CD4-positive, CD25-positive, alpha-beta regulatory T cell (primary cell): ENCODE data around the gene CCT7. TPM values are rescaled to one million over a fixed set of nuclear protein-coding genes. Genes with fewer than 3 reads are reported as not detected.

ENCODE experiments used
- ATAC-seq, 2 donors: fragments of 150-1000 bp; cut with Tn5 transposase; one replicate each; pipeline ENCODE4 v1.10.0; 2021; ENCODE audit warnings: low read depth in 2 of 2, moderate number of reproducible peaks in 2 of 2, moderate library complexity in 1 of 2
- DNase-seq, 3 donors: peaks; one replicate each; pipeline versions ENCODE4 v3.0.0 to v3.0.0-alpha.2; 2012 to 2022; ENCODE audit warnings: mixed read lengths in 1 of 3
- H3K27ac ChIP-seq: one replicate; pipeline ENCODE4 v1.7.0; 2013; ENCODE audit warnings: mild to moderate bottlenecking, low read length; ENCODE audit not compliant: insufficient read depth, poor library complexity, severe bottlenecking
- H3K27me3 ChIP-seq: one replicate; pipeline ENCODE4 v1.7.0; 2013; ENCODE audit warnings: low read length; ENCODE audit not compliant: control insufficient read depth, insufficient read depth
- H3K36me3 ChIP-seq: one replicate; pipeline ENCODE4 v1.7.0; 2013; ENCODE audit warnings: mild to moderate bottlenecking, low read length, moderate library complexity; ENCODE audit not compliant: control insufficient read depth, insufficient read depth
- H3K4me1 ChIP-seq: 2 replicates; pipeline ENCODE4 v1.7.0; 2013; ENCODE audit warnings: mild to moderate bottlenecking, low read length; ENCODE audit not compliant: insufficient read depth, control insufficient read depth, poor library complexity, severe bottlenecking
- H3K4me3 ChIP-seq: one replicate; pipeline ENCODE4 v1.7.0; 2013; ENCODE audit warnings: low read depth, mild to moderate bottlenecking, low read length, moderate library complexity
- H3K9me3 ChIP-seq, 2 experiments: 1 replicate in 1 of 2; 2 replicates in 1 of 2; pipeline ENCODE4 v1.7.0; 2013; ENCODE audit warnings: low read length in 2 of 2, mild to moderate bottlenecking in 1 of 2, moderate library complexity in 1 of 2; ENCODE audit not compliant: control insufficient read depth in 2 of 2
- H3K27ac Mint-ChIP-seq, 3 donors: one replicate each; pipeline ENCODE4 v1.8.0; 2020 to 2022; ENCODE audit warnings: mild to moderate bottlenecking in 3 of 3, mixed read lengths in 3 of 3, moderate library complexity in 2 of 3
- H3K27me3 Mint-ChIP-seq: one replicate; pipeline ENCODE4 v1.8.0; 2022; ENCODE audit warnings: mild to moderate bottlenecking, mixed read lengths
- H3K36me3 Mint-ChIP-seq: one replicate; pipeline ENCODE4 v1.8.0; 2020; ENCODE audit warnings: mixed read lengths
- H3K4me1 Mint-ChIP-seq, 4 donors: one replicate each; pipeline ENCODE4 v1.8.0; 2020 to 2022; ENCODE audit warnings: mixed read lengths in 4 of 4, mild to moderate bottlenecking in 1 of 4
- H3K4me3 Mint-ChIP-seq, 4 donors: one replicate each; pipeline ENCODE4 v1.8.0; 2020 to 2022; ENCODE audit warnings: mild to moderate bottlenecking in 4 of 4, mixed read lengths in 4 of 4, moderate library complexity in 3 of 4
- H3K9me3 Mint-ChIP-seq, 7 donors: one replicate each; pipeline ENCODE4 v1.8.0; 2020 to 2022; ENCODE audit warnings: mixed read lengths in 7 of 7, mild to moderate bottlenecking in 3 of 7, moderate library complexity in 2 of 7
- polyA plus RNA-seq, 4 donors: library from polyadenylated mRNA; unstranded; fragments of 300-500 nt; fragmentation: Illumina TruSeq; gene quantifications; one replicate each; pipeline ENCODE4 v1.2.3, GENCODE V29; 2021
- total RNA-seq: library from RNA; stranded (reverse); gene quantifications from one replicate; pipeline ENCODE4 v1.2.3, GENCODE V29; 2022

The CCT7 gene
- total and polyA plus RNA-seq, 5 donors from 2014 or later, result 114 to 287 (median 275) TPM

GRCh38 chr2:73215254-73215653 lies 18.9 kb upstream of the CCT7 start:
- H3K4me1 Mint-ChIP-seq, result peaks cover 17 to 43% (median 27%) of the 10 kb centered on the region in 4 donors
- peak overlapping the region; percentile 94 to 97 (median 96) for H3K27ac Mint-ChIP-seq
- ATAC-seq (no peak), DNase-seq (no peak)
- Histone ChIP-seq H3K4me1 (peaks cover 22% of the 10 kb centered on the region), H3K9me3 (no peaks in the 10 kb centered on the region), H3K27me3 (no peaks in the 10 kb centered on the region), H3K4me3 (no peak overlapping the region), H3K36me3 (peaks cover 8% of the 10 kb centered on the region), H3K27ac (no peak overlapping the region)
- H3K36me3 Mint-ChIP-seq, result peaks cover 7% of the 10 kb centered on the region
- H3K9me3 Mint-ChIP-seq, result no peaks in the 10 kb centered on the region
- peak overlapping the region; percentile 89 to 93 (median 92) for H3K4me3 Mint-ChIP-seq
- peaks cover under 1% of the 10 kb centered on the region for H3K27me3 Mint-ChIP-seq

DNA sequence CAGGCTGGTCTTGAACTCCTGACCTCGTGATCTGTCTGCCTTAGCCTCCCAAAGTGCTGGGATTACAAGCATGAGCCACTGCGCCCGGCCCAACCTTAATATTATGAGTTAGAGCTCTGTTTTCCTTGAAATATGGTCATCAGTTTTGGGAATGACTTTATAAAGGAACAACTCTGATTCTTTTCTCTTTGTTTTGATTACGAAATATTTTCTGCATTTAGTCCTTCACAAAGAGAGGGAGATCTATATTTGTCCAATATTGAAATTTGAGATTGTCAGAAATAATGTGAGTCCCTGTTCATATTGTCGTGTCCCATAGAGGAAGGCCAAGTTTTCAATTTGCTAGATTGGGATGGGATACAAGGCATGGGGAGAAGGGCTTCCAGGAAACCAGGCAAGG lies 16.9 kb upstream of the CCT7 start:
- Mint-ChIP-seq H3K27ac (peak overlapping the region in 1 of 3 donors; percentile 32), H3K27me3 (no peaks in the 10 kb centered on the region), H3K4me1 (peaks cover 17 to 43% (median 27%) of the 10 kb centered on the region in 4 donors), H3K9me3 (no peaks in the 10 kb centered on the region), H3K36me3 (peaks cover 16% of the 10 kb centered on the region), H3K4me3 (peak overlapping the region in 3 of 4 donors; percentile 41 to 68 (median 44))
- Histone ChIP-seq H3K36me3 (peaks cover 27% of the 10 kb centered on the region), H3K27ac (no peak overlapping the region), H3K27me3 (no peaks in the 10 kb centered on the region), H3K4me3 (no peak overlapping the region), H3K9me3 (no peaks in the 10 kb centered on the region), H3K4me1 (peaks cover 22% of the 10 kb centered on the region)
- DNase-seq (no peak), ATAC-seq (no peak)

DNA sequence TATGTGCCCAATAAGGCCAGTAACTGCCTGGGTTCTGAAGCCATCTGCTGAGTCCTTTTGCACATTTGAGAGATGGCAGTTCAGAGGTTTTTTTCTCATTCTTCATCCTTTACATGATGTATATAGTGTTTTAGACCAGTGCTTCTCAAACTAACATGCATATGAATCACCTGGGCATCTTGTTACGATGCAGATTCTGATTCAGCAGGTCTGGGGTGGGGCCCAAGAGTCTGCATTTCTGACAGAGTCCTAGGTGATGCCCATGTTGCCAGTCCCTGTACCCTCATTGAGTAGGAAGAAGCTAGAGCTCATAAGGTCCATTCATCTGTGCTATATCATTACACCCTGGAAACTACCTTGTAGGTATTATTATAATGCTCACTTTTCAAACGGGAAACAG lies 16.3 kb upstream of the CCT7 start:
- Mint-ChIP-seq H3K4me1 (peaks cover 16 to 37% (median 23%) of the 10 kb centered on the region in 4 donors), H3K27me3 (no peaks in the 10 kb centered on the region), H3K27ac (no peak overlapping the region), H3K4me3 (peak overlapping the region in 1 of 4 donors; percentile 9), H3K9me3 (no peaks in the 10 kb centered on the region), H3K36me3 (peaks cover 22% of the 10 kb centered on the region)
- no peaks in the 10 kb centered on the region for H3K9me3 ChIP-seq
- peaks cover 34% of the 10 kb centered on the region for H3K36me3 ChIP-seq
- H3K4me3 ChIP-seq, result no peak overlapping the region
- no peak for DNase-seq
- ATAC-seq, result no peak
- H3K4me1 ChIP-seq, result peaks cover 16% of the 10 kb centered on the region
- no peaks in the 10 kb centered on the region for H3K27me3 ChIP-seq
- no peak overlapping the region for H3K27ac ChIP-seq

- no peak for DNase-seq
Observed at GRCh38 chr2:73218298-73218697, 15.8 kb upstream of the CCT7 start.

DNA sequence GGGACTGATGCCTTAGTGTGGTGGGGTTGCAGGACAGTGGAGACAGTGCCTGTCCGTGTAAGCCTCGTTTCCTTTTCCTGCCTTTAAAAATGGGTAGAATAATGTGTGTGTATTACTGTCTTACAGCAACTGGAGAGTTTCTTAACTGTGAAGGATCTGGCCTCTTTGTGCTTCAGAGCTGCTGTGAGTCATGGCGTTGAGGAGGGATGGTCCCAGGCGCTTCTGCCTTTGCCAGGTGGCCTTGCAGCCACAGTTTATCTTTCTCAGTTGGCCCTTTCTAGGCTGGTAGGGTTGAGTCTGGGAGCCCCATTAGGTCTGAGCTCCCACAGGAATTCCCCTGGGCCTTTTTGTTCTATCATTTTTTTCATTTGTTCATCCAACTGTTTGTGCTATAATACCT lies 10.3 kb upstream of the CCT7 start:
- Mint-ChIP-seq H3K4me1 (no peaks in the 10 kb centered on the region), H3K27ac (no peak overlapping the region), H3K36me3 (peaks cover 22% of the 10 kb centered on the region), H3K9me3 (no peaks in the 10 kb centered on the region), H3K27me3 (no peaks in the 10 kb centered on the region), H3K4me3 (no peak overlapping the region)
- no peaks in the 10 kb centered on the region for H3K4me1 ChIP-seq
- H3K27ac ChIP-seq, result no peak overlapping the region
- ATAC-seq (no peak), DNase-seq (no peak)
- H3K9me3 ChIP-seq, result no peaks in the 10 kb centered on the region
- no peaks in the 10 kb centered on the region for H3K27me3 ChIP-seq
- no peak overlapping the region for H3K4me3 ChIP-seq
- H3K36me3 ChIP-seq, result peaks cover 47% of the 10 kb centered on the region

More at GRCh38 chr2:73218298-73218697, 15.8 kb upstream of the CCT7 start:
- Histone ChIP-seq H3K4me1 (peaks cover 11% of the 10 kb centered on the region), H3K27ac (no peak overlapping the region), H3K27me3 (no peaks in the 10 kb centered on the region), H3K9me3 (no peaks in the 10 kb centered on the region), H3K4me3 (no peak overlapping the region), H3K36me3 (peaks cover 38% of the 10 kb centered on the region)
- Mint-ChIP-seq H3K27ac (no peak overlapping the region), H3K27me3 (no peaks in the 10 kb centered on the region), H3K4me1 (peaks cover 14 to 33% (median 22%) of the 10 kb centered on the region in 4 donors), H3K36me3 (peaks cover 22% of the 10 kb centered on the region), H3K4me3 (peak overlapping the region in 1 of 4 donors; percentile 9), H3K9me3 (no peaks in the 10 kb centered on the region)
- no peak for ATAC-seq

DNA sequence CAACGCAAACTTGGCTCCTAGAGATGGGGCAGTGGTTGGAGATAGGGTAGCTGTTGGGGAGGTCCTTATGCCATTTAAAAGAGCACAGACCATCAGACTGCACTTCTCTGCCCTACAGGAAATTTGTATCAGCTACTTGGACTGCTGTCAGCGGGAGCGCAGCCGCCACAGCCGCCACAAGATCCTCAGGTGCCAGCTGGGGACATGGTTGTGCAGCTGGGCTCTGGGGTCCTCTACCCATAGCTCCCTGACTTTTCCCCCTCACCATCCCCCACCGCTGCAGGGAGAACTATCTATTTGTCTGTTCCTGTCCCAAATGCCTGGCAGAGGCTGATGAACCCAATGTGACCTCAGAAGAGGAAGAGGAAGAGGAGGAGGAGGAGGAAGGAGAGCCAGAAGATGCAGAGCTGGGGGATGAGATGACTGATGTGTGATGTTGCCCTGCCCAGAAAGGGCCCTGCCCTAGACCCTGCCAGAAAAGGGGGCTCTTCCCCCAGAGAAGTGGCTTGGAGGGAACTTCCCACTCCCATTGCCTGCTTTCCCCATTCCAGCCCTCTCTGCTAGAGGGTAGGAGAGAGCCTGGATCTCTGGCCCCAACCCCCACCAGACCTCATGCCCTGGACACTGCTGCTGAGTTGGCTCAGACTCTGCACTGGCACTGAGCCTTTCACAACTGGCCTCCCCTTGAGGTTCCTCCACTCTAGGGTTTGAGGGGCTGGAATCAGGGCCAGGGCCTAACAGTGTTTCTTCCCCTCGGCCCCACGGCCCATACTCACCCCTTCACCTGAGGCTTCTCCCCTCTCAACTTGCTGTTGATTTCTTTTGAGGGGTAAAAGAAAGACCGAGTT lies 8.4 kb upstream of the CCT7 start:
- no peaks in the 10 kb centered on the region for H3K27me3 Mint-ChIP-seq
- Histone ChIP-seq H3K27ac (no peak overlapping the region), H3K4me3 (no peak overlapping the region), H3K4me1 (no peaks in the 10 kb centered on the region), H3K9me3 (no peaks in the 10 kb centered on the region), H3K27me3 (no peaks in the 10 kb centered on the region), H3K36me3 (peaks cover 36% of the 10 kb centered on the region)
- no peak for DNase-seq
- no peaks in the 10 kb centered on the region for H3K9me3 Mint-ChIP-seq
- ATAC-seq, result no peak
- H3K27ac Mint-ChIP-seq, result peak overlapping the region in 1 of 3 donors; percentile 63
- H3K4me3 Mint-ChIP-seq, result peak overlapping the region in 1 of 4 donors; percentile 84
- peaks cover 18% of the 10 kb centered on the region for H3K36me3 Mint-ChIP-seq
- peaks cover 0 to 3% (median 0%) of the 10 kb centered on the region in 4 donors for H3K4me1 Mint-ChIP-seq

- Mint-ChIP-seq H3K9me3 (no peaks in the 10 kb centered on the region), H3K4me3 (no peak overlapping the region), H3K36me3 (peaks cover 10% of the 10 kb centered on the region), H3K4me1 (peaks cover 0 to 4% (median 0%) of the 10 kb centered on the region in 4 donors), H3K27me3 (no peaks in the 10 kb centered on the region), H3K27ac (no peak overlapping the region)
- no peaks in the 10 kb centered on the region for H3K27me3 ChIP-seq
- no peak overlapping the region for H3K27ac ChIP-seq
- H3K4me1 ChIP-seq, result no peaks in the 10 kb centered on the region
- H3K36me3 ChIP-seq, result peaks cover 22% of the 10 kb centered on the region
- ATAC-seq (no peak), DNase-seq (no peak)
- H3K4me3 ChIP-seq, result no peak overlapping the region
- no peaks in the 10 kb centered on the region for H3K9me3 ChIP-seq
Observed at GRCh38 chr2:73227086-73227485, 7.0 kb upstream of the CCT7 start.

GRCh38 chr2:73228631-73229030 lies 5.5 kb upstream of the CCT7 start:
- no peak for DNase-seq
- Mint-ChIP-seq H3K4me3 (peak overlapping the region in 1 of 4 donors; percentile 47), H3K27ac (no peak overlapping the region), H3K36me3 (peaks cover 2% of the 10 kb centered on the region), H3K4me1 (peaks cover 0 to 8% (median 4%) of the 10 kb centered on the region in 4 donors), H3K27me3 (no peaks in the 10 kb centered on the region), H3K9me3 (no peaks in the 10 kb centered on the region)
- Histone ChIP-seq H3K36me3 (peaks cover 8% of the 10 kb centered on the region), H3K4me1 (peaks cover 8% of the 10 kb centered on the region), H3K9me3 (no peaks in the 10 kb centered on the region), H3K4me3 (no peak overlapping the region), H3K27me3 (no peaks in the 10 kb centered on the region), H3K27ac (no peak overlapping the region)
- no peak for ATAC-seq
